Thymus (tissue), 11 donors: ENCODE measurements around the gene PVALEF. TPM values are rescaled to one million over a fixed set of nuclear protein-coding genes. Genes with fewer than 3 reads are reported as not detected.
"Not testable (repeated sequence)": the region's sequence is repeated elsewhere in the genome, so short reads cannot be mapped to it uniquely, and the experiment has no call there.

Experiments
- DNase-seq, 9 donors: peaks; one replicate each; pipeline ENCODE4 v3.0.0-alpha.2; 2013; ENCODE audit warnings: low spot score in 9 of 9, low read depth in 6 of 9, missing footprints in 1 of 9
- H3K27ac ChIP-seq, 2 donors: one replicate each; pipeline ENCODE4 v1.5.1; 2013; ENCODE audit warnings: control low read depth in 1 of 2, low read depth in 1 of 2, low read length in 1 of 2, mild to moderate bottlenecking in 1 of 2, moderate library complexity in 1 of 2
- H3K27me3 ChIP-seq, 2 donors: one replicate each; pipeline ENCODE4 v1.5.1; 2013; ENCODE audit warnings: low read length in 1 of 2; ENCODE audit not compliant: control insufficient read depth in 2 of 2, insufficient read depth in 1 of 2
- H3K36me3 ChIP-seq, 2 donors: one replicate each; pipeline ENCODE4 v1.5.1; 2013; ENCODE audit warnings: low read length in 1 of 2, mild to moderate bottlenecking in 1 of 2, moderate library complexity in 1 of 2; ENCODE audit not compliant: control insufficient read depth in 2 of 2, insufficient read depth in 2 of 2
- H3K4me1 ChIP-seq, 2 donors: one replicate each; pipeline ENCODE4 v1.5.1; 2013; ENCODE audit warnings: low read length in 2 of 2; ENCODE audit not compliant: control insufficient read depth in 2 of 2, insufficient read depth in 2 of 2
- H3K4me3 ChIP-seq, 2 donors: one replicate each; pipeline ENCODE4 v1.5.1; 2013; ENCODE audit warnings: low read length in 2 of 2, control low read depth in 1 of 2, mild to moderate bottlenecking in 1 of 2
- H3K9me3 ChIP-seq, 2 donors: one replicate each; pipeline ENCODE4 v1.5.1; 2013; ENCODE audit warnings: low read length in 1 of 2, mild to moderate bottlenecking in 1 of 2; ENCODE audit not compliant: control insufficient read depth in 2 of 2, insufficient read depth in 1 of 2
- WGBS: extraction: QIAGEN DNeasy Blood & Tissue Kit; methylation state at CpG from one replicate; pipeline ENCODE4 v1.1.7; 2013; 5-methylcytosine and 5-hydroxymethylcytosine counted together
- polyA plus RNA-seq: library from polyadenylated mRNA; stranded (reverse); fragments of 200-250 nt; gene quantifications from one replicate; pipeline ENCODE4 v1.2.3, GENCODE V29; 2013
- total RNA-seq: library from RNA; stranded (reverse); fragments of 120-200 nt; gene quantifications from one replicate; pipeline ENCODE4 v1.2.4, GENCODE V29; 2013
- donor health status: healthy.

Gene PVALEF
- total and polyA plus RNA-seq, 2 donors = 0.02 TPM; not detected in 1

DNA sequence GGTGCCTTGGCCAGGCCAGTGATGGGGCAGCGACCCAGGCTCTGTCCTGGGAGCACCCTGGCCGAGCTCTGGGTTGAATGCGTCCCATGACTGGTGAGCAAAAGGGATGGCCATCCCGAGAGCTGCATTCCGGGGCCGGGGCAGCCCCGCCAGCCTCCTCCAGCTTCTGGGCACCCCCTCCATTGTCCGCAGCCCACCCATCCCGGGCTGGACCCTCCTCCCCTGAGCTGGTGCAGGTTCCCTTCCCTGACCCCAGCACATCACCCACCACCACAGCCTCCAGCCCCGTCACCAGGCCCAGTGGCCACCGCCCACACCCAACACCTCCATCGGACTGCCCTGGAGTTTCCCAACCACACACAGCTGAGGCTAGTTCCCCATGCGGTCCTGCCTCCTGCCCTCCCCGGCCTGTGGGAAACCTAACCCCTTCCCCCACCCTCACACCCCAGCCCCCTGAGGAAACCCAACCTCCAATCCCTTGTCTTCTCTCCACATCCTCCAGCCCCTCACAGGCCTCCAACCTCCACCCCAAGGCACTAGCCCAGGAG is 16.2 kb upstream of the PVALEF start:
- Histone ChIP-seq H3K27me3 (peaks cover 0 to 32% of the 10 kb centered on the region in 2 donors), H3K9me3 (no peaks in the 10 kb centered on the region), H3K4me3 (no peak overlapping the region), H3K36me3 (no peaks in the 10 kb centered on the region), H3K4me1 (no peaks in the 10 kb centered on the region), H3K27ac (no peak overlapping the region)
- no peak for DNase-seq
- 88% methylated on average over 14 of the region's 14 CpGs for WGBS

DNA sequence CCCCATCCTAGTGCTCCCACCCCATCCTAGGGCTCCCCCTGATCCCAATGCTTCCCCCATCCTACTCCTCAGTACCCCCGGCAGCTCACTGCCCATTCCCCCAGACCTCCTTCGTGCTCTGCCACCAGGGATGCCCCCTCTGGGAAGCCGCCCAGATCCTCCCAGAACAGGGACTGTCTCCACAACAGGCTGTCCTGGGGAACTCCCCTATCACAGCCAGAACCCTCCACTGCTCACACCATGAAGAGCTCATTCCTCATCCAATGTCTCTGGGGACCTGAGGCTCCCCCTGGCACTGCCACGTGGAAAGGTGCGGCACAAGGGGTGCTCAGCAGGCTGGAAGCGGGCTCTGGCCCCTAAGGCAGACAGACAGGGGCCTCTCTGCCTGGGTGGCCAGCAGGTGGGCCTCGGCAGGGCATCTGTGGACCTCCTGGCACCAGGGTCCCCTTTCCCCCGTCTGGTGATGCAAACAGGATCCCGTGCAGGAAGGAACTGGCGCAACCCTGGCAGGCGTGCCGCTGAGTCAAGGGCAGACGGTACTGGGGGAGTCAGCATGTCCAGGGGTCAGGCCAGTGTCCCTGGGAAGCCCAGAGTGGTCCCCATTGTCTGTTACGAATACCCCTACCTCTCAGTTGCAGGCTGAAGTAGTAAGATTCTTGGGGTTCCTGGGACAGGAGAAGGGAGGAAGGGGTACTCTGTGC is 14.8 kb upstream of the PVALEF start:
- H3K36me3 ChIP-seq = no peaks in the 10 kb centered on the region
- no peaks in the 10 kb centered on the region for H3K9me3 ChIP-seq
- WGBS = 59% methylated on average over 14 of the region's 14 CpGs
- H3K4me3 ChIP-seq = no peak overlapping the region
- DNase-seq = no peak
- no peak overlapping the region for H3K27ac ChIP-seq
- peaks cover 0 to 32% of the 10 kb centered on the region in 2 donors for H3K27me3 ChIP-seq
- no peaks in the 10 kb centered on the region for H3K4me1 ChIP-seq

GRCh38 chr17:81151278-81151677 is 14.0 kb upstream of the PVALEF start:
- H3K4me3 ChIP-seq = no peak overlapping the region
- H3K9me3 ChIP-seq = no peaks in the 10 kb centered on the region
- peaks cover 0 to 32% of the 10 kb centered on the region in 2 donors for H3K27me3 ChIP-seq
- 88% methylated on average over 13 of the region's 13 CpGs for WGBS
- H3K4me1 ChIP-seq = no peaks in the 10 kb centered on the region
- no peak for DNase-seq
- no peaks in the 10 kb centered on the region for H3K36me3 ChIP-seq
- H3K27ac ChIP-seq = no peak overlapping the region

- DNase-seq = no peak
- no peaks in the 10 kb centered on the region for H3K4me1 ChIP-seq
- H3K27ac ChIP-seq = no peak overlapping the region
- no peak overlapping the region for H3K4me3 ChIP-seq
- peaks cover 0 to 32% of the 10 kb centered on the region in 2 donors for H3K27me3 ChIP-seq
- H3K36me3 ChIP-seq = no peaks in the 10 kb centered on the region
- 72% methylated on average over 8 of the region's 8 CpGs for WGBS
- H3K9me3 ChIP-seq = no peaks in the 10 kb centered on the region
Observed at GRCh38 chr17:81152288-81152828, 12.9 kb upstream of the PVALEF start.

DNA sequence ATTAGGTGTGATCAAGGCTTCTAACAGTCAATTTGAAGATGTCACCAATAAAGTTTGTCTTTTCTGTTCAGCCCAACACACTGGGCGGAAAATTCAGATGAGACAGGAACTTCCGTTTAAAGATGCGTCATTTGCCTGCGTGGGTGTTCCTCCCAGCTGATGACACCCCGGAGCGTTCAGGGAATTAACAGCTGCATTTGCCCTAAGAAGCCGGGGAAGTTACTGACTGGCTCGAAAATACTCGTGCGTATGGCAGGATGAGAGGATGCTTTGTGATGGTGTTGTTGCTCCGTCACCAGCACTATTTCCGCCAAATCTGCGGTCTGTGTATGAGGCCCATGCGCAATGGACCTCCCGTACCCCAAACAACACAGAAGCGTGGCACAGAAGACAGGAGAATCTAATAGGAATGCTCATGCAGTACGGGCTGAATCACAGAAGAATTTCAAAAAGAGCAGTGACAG is 11.9 kb upstream of the PVALEF start:
- Histone ChIP-seq H3K9me3 (no peaks in the 10 kb centered on the region), H3K27me3 (peaks cover 0 to 28% of the 10 kb centered on the region in 2 donors), H3K27ac (no peak overlapping the region), H3K36me3 (no peaks in the 10 kb centered on the region), H3K4me1 (no peaks in the 10 kb centered on the region), H3K4me3 (no peak overlapping the region)
- DNase-seq = no peak
- WGBS = 94% methylated on average over 17 of the region's 17 CpGs

- not testable (repeated sequence) for H3K4me3 ChIP-seq, DNase-seq, H3K27ac ChIP-seq, H3K4me1 ChIP-seq, H3K9me3 ChIP-seq, H3K36me3 ChIP-seq
- WGBS = 97% methylated on average over 9 of the region's 9 CpGs
- H3K27me3 ChIP-seq = peaks cover 0 to 24% of the 10 kb centered on the region in 2 donors
Observed at GRCh38 chr17:81154016-81154415, 11.3 kb upstream of the PVALEF start.

- Histone ChIP-seq H3K27ac (no peak overlapping the region), H3K4me3 (no peak overlapping the region), H3K36me3 (no peaks in the 10 kb centered on the region), H3K4me1 (no peaks in the 10 kb centered on the region), H3K27me3 (peaks cover 0 to 22% of the 10 kb centered on the region in 2 donors), H3K9me3 (no peaks in the 10 kb centered on the region)
- 96% methylated on average over 18 of the region's 18 CpGs for WGBS
- DNase-seq = no peak
Observed at GRCh38 chr17:81154961-81155360, 10.3 kb upstream of the PVALEF start.

DNA sequence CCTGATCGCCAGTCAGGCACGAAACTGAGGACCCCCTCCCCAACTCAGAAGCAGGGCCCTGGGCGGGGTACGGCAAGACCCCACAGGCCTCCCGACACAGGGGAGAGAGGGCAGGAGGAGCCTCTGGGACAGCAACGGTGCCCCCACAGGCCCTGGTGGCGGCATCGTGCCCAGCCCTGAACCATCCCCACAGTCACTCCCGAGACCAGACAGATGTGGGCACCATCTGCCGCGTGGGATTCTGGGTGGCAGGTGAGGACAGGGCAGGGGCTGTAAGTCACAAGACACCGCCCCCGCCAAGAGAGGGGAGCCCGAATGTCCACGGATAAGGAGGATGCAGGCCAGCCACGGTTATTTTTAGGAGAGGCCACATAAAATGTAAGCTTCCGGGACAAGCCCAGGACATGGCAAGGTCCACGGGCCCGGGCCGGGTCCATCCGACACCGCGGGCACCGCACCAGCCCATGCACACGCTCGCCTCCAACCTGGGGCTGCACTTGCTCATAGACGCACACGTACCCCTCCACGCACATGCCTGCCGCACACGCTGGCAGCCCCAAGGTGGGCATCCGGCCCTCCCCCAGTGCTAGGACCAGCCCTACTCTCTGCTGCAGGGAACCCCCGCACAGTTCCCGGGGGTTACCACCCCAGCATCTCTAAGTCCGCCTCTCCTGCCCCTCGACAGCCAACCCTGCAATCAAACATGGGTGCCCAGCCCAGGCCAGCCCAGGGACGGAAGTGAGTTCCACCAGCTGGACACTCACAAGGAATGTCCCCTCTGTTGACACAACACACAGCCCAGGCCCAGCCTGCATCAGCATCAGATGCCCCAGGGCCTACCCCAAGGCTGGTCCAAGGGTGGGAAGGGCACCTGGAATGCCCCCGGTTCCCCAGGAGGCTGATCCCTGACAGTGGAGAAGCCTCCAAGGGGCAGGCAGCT is 8.2 kb upstream of the PVALEF start:
- H3K4me3 ChIP-seq = no peak overlapping the region
- no peaks in the 10 kb centered on the region for H3K9me3 ChIP-seq
- no peak for DNase-seq

More for the DNA sequence above, 8.2 kb upstream of the PVALEF start:
- 95% methylated on average over 38 of the region's 38 CpGs for WGBS
- H3K36me3 ChIP-seq = no peaks in the 10 kb centered on the region
- H3K27me3 ChIP-seq = peaks cover 6 to 31% of the 10 kb centered on the region in 2 donors
- H3K4me1 ChIP-seq = no peaks in the 10 kb centered on the region
- no peak overlapping the region for H3K27ac ChIP-seq
